ENCODE measurements around the gene ELL2. TPM values are rescaled to one million over a fixed set of nuclear protein-coding genes. Genes with fewer than 3 reads are reported as not detected.

ELL2 gene
- total RNA-seq, 3 donors from 2014 or later (not counting 1 experiment from before 2014, with no cell fraction given): 52.8 to 78.2 (median 69.4) TPM

DNA sequence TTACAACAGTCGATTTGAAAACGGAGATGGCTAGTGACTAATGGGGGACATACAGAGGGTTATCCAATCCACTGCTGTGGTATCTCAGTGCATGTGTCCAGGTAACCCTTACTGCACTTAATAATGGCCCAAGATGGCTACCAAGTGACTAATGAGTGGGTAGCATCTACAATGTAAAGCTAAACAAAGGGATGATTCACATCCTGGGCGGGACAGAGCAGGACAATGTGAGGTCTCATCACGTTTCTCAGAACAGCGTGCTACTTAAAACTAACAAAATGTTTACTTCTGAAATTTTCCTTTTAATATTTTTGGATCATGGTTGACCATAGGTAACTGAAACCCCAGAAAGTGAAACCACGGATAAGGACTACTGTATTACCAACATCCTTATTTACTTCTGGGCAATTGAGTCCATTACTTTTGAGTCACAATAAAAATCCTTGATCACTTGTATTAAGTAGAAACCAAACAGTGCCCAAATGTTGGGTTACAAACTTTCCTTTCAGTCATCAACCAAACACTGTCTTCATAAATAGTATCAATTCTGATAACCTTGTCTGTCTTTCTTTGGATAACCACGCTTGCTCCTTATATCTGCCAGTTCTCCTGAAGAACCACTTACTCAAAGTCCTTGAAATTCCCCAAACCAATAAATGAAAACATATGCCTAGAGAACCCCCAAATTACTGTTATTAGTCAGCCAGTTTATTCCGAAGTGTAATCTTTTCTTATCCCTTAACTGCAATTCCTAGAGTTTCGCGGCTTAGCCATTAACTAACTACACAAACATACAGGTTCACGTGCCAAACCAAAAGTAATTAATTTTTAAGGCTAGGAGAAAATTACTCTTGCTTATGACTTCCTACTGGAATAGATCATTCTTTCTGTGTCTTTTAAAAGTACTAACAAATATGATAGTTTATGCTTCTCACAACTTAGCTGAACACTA is 59.7 kb downstream of the ELL2 start:
- intact Hi-C loops (cut with micrococcal nuclease): no loop called here
- peaks cover 10 to 13% of the 10 kb centered on the region in 2 donors for H3K4me1 Mint-ChIP-seq
- H3K36me3 Mint-ChIP-seq: peaks cover 14% of the 10 kb centered on the region
- no peaks in the 10 kb centered on the region for H3K9me3 ChIP-seq (ENCODE audit: control insufficient read depth, insufficient read depth, low read length)
- peaks cover 4% of the 10 kb centered on the region for H3K4me1 ChIP-seq (ENCODE audit: control insufficient read depth, insufficient read depth, low read length)
- no peak overlapping the region for H3K4me3 Mint-ChIP-seq
- no peak overlapping the region for H3K27ac ChIP-seq (ENCODE audit: low read length)
- peak in 2 of 3 donors; percentile 31 to 77 for ATAC-seq
- TF ChIP-seq, protein P1, sequence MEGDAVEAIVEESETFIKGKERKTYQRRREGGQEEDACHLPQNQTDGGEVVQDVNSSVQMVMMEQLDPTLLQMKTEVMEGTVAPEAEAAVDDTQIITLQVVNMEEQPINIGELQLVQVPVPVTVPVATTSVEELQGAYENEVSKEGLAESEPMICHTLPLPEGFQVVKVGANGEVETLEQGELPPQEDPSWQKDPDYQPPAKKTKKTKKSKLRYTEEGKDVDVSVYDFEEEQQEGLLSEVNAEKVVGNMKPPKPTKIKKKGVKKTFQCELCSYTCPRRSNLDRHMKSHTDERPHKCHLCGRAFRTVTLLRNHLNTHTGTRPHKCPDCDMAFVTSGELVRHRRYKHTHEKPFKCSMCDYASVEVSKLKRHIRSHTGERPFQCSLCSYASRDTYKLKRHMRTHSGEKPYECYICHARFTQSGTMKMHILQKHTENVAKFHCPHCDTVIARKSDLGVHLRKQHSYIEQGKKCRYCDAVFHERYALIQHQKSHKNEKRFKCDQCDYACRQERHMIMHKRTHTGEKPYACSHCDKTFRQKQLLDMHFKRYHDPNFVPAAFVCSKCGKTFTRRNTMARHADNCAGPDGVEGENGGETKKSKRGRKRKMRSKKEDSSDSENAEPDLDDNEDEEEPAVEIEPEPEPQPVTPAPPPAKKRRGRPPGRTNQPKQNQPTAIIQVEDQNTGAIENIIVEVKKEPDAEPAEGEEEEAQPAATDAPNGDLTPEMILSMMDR (IDR thresholded peaks at IDR 0.05): no peak
- 91% methylated on average over 10 of the region's 11 CpGs for WGBS (ENCODE audit: insufficient coverage)
- DNase-seq: no peak
- no peaks in the 10 kb centered on the region for H3K9me3 Mint-ChIP-seq
- no peak overlapping the region for H3K27ac Mint-ChIP-seq
- no peak overlapping the region for H3K4me3 ChIP-seq (ENCODE audit: low read length)
- peaks cover 20% of the 10 kb centered on the region for H3K36me3 ChIP-seq (ENCODE audit: control insufficient read depth, insufficient read depth, low read length)
- no peaks in the 10 kb centered on the region for H3K27me3 ChIP-seq (ENCODE audit: control insufficient read depth, insufficient read depth, low read length)
- H3K27me3 Mint-ChIP-seq (ENCODE audit: low read depth in 2 of 2): peaks cover 0 to 6% of the 10 kb centered on the region in 2 donors

- TF ChIP-seq, protein P1 (IDR thresholded peaks at IDR 0.05): no peak
- Mint-ChIP-seq H3K9me3 (no peaks in the 10 kb centered on the region), H3K27ac (no peak overlapping the region), H3K36me3 (peaks cover 11% of the 10 kb centered on the region), H3K27me3 (ENCODE audit: low read depth in 2 of 2) (peaks cover 0 to 4% of the 10 kb centered on the region in 2 donors), H3K4me1 (peaks cover 9 to 10% of the 10 kb centered on the region in 2 donors), H3K4me3 (no peak overlapping the region)
- H3K36me3 ChIP-seq (ENCODE audit: control insufficient read depth, insufficient read depth, low read length): peaks cover 20% of the 10 kb centered on the region
- no CpG with 5 or more reads among the region's 4 CpGs for WGBS (ENCODE audit: insufficient coverage)
- H3K9me3 ChIP-seq (ENCODE audit: control insufficient read depth, insufficient read depth, low read length): no peaks in the 10 kb centered on the region
- H3K4me3 ChIP-seq (ENCODE audit: low read length): no peak overlapping the region
- no peaks in the 10 kb centered on the region for H3K27me3 ChIP-seq (ENCODE audit: control insufficient read depth, insufficient read depth, low read length)
- no peak overlapping the region for H3K27ac ChIP-seq (ENCODE audit: low read length)
- H3K4me1 ChIP-seq (ENCODE audit: control insufficient read depth, insufficient read depth, low read length): no peaks in the 10 kb centered on the region
- DNase-seq (no peak), ATAC-seq (peak in 1 of 3 donors; percentile 21)
- intact Hi-C loops (cut with micrococcal nuclease): no loop called here
Measured at GRCh38 chr5:95900383-95900958, 61.2 kb downstream of the ELL2 start.

DNA sequence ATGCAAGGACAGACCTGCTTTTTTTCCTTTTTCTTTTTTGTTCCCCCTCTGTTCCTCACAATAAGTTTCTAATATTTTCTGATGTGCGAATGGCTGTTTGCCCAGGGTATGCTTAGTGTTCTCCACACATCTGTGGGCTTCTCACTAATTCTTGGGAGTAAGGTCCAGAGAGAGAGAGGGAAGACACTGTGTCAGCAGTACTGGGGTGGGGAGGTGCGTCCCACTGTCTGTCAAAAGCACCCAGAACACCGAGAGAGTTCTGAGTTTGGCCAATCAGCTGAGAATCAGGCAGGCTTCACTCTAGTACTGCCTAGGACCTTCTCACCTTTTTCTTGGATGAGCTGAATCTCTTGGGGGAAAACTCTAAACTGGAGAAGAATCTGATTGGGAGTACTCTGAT is 61.8 kb downstream of the ELL2 start:
- Mint-ChIP-seq H3K27me3 (ENCODE audit: low read depth in 2 of 2) (no peaks in the 10 kb centered on the region), H3K27ac (no peak overlapping the region), H3K4me1 (peaks cover 5 to 10% of the 10 kb centered on the region in 2 donors), H3K36me3 (peaks cover 12% of the 10 kb centered on the region), H3K9me3 (no peaks in the 10 kb centered on the region), H3K4me3 (no peak overlapping the region)
- DNase-seq (no peak), ATAC-seq (no peak)
- TF ChIP-seq, protein P1 (IDR thresholded peaks at IDR 0.05): no peak
- WGBS (ENCODE audit: insufficient coverage): 100% methylated on average over 2 of the region's 3 CpGs
- no peak overlapping the region for H3K27ac ChIP-seq (ENCODE audit: low read length)
- H3K4me3 ChIP-seq (ENCODE audit: low read length): no peak overlapping the region
- no peaks in the 10 kb centered on the region for H3K4me1 ChIP-seq (ENCODE audit: control insufficient read depth, insufficient read depth, low read length)
- no peaks in the 10 kb centered on the region for H3K27me3 ChIP-seq (ENCODE audit: control insufficient read depth, insufficient read depth, low read length)
- H3K36me3 ChIP-seq (ENCODE audit: control insufficient read depth, insufficient read depth, low read length): peaks cover 20% of the 10 kb centered on the region
- no peaks in the 10 kb centered on the region for H3K9me3 ChIP-seq (ENCODE audit: control insufficient read depth, insufficient read depth, low read length)
- intact Hi-C loops (cut with micrococcal nuclease): no loop called here

All from natural killer cell (primary cell).